Endothelial cell of umbilical vein (primary cell): Measurements from ENCODE around the gene CCDC3. TPM values are rescaled to one million over a fixed set of nuclear protein-coding genes. Genes with fewer than 3 reads are reported as not detected.

ENCODE experiments used
- BruUV-seq: library from RNA; stranded (reverse); fragments of 400-500 nt; replicated peaks from 2 replicates; lab custom pipeline; 2021; lab: Mats Ljungman, UMichigan
- CTCF ChIA-PET: fragments of 300-600, 350-600 bp; sonication (Branson Sonifier 250); formaldehyde crosslinking; loops from one replicate; lab custom pipeline; 2021; ENCODE audit warnings: antibody characterized with exemption, inconsistent platforms; lab: Charles Lee
- POLR2A ChIA-PET: fragments of 300-600, 350-600 bp; sonication (Branson Sonifier 250); formaldehyde crosslinking; loops from one replicate; lab custom pipeline; 2021; ENCODE audit warnings: antibody characterized with exemption, inconsistent platforms; lab: Charles Lee
- DNase-seq: peaks from one replicate; pipeline ENCODE4 v3.0.0-alpha.2; 2011; ENCODE audit warnings: low read depth, low spot score
- FAIRE-seq: peaks from 2 replicates; lab custom pipeline; 2011; peaks lifted over from hg19 to GRCh38; lab: Jason Lieb, UNC
- H2AFZ ChIP-seq: 2 replicates; pipeline ENCODE4 v1.6.0; 2012; ENCODE audit warnings: low read depth, low read length, control low read depth, inconsistent platforms
- H3K27ac ChIP-seq: 2 replicates; pipeline ENCODE4 v1.5.1; 2011; ENCODE audit warnings: low read depth, mild to moderate bottlenecking, control low read depth, low read length, moderate library complexity; ENCODE audit not compliant: insufficient read depth
- H3K27me3 ChIP-seq, 2 experiments: 2 replicates each; pipeline versions ENCODE4 v1.6.0 to v1.6.1; 2011; ENCODE audit warnings: low read length in 2 of 2, mixed read lengths in 1 of 2; ENCODE audit not compliant: control insufficient read depth in 2 of 2, insufficient read depth in 2 of 2
- H3K36me3 ChIP-seq, 2 experiments: 2 replicates in 1 of 2; 3 replicates in 1 of 2; pipeline ENCODE4 v1.5.1; 2011; ENCODE audit warnings: low read length in 2 of 2, mild to moderate bottlenecking in 1 of 2, moderate library complexity in 1 of 2; ENCODE audit not compliant: control insufficient read depth in 2 of 2, insufficient read depth in 2 of 2; ENCODE audit errors: extremely low read depth in 1 of 2
- H3K4me1 ChIP-seq: 3 replicates; pipeline ENCODE4 v1.5.1; 2011; ENCODE audit warnings: mild to moderate bottlenecking, low read length; ENCODE audit not compliant: control insufficient read depth, insufficient read depth; ENCODE audit errors: extremely low read depth
- H3K4me2 ChIP-seq: 2 replicates; pipeline ENCODE4 v1.6.1; 2011; ENCODE audit warnings: low read length, control low read depth, mixed read lengths; ENCODE audit not compliant: insufficient read depth
- H3K4me3 ChIP-seq, 3 experiments: fragments of 200-600 bp in 1 of 3; sonication (generic), shearing (Covaris generic) in 1 of 3; replicated peaks in 1 of 3; 2 replicates each; pipeline ENCODE4 v1.5.1; 2011 to 2016; ENCODE audit warnings: control low read depth in 3 of 3, low read length in 3 of 3, mild to moderate bottlenecking in 2 of 3, inconsistent platforms in 1 of 3, low read depth in 1 of 3, moderate library complexity in 1 of 3; ENCODE audit not compliant: insufficient read depth in 1 of 3
- H3K79me2 ChIP-seq: 2 replicates; pipeline ENCODE4 v1.6.0; 2012; ENCODE audit warnings: low read length, inconsistent platforms; ENCODE audit not compliant: control insufficient read depth, insufficient read depth
- H3K9ac ChIP-seq: replicated peaks from 2 replicates; pipeline ENCODE3; 2011; ENCODE audit warnings: low read length, control low read depth; ENCODE audit not compliant: insufficient read depth; ENCODE audit errors: extremely low read depth
- H3K9me1 ChIP-seq: replicated peaks from 3 replicates; pipeline ENCODE4 v1.6.0; 2011; ENCODE audit warnings: mild to moderate bottlenecking, low read length; ENCODE audit not compliant: control insufficient read depth, insufficient read depth; ENCODE audit errors: extremely low read depth
- H3K9me3 ChIP-seq: replicated peaks from 2 replicates; pipeline ENCODE4 v1.5.1; 2012; ENCODE audit warnings: low read length, inconsistent platforms; ENCODE audit not compliant: control insufficient read depth, insufficient read depth
- H4K20me1 ChIP-seq: replicated peaks from 2 replicates; pipeline ENCODE3; 2011; ENCODE audit warnings: mild to moderate bottlenecking, low read length; ENCODE audit not compliant: control insufficient read depth, insufficient read depth; ENCODE audit errors: extremely low read depth
- CTCF ChIP-seq, 2 donors: IDR thresholded peaks; 1 replicate in 1 of 2; 2 replicates in 1 of 2; pipeline ENCODE4 v1.5.1; 2011; ENCODE audit warnings: low read length in 2 of 2, mild to moderate bottlenecking in 2 of 2, moderate library complexity in 2 of 2, control low read depth in 1 of 2, inconsistent platforms in 1 of 2, low read depth in 1 of 2; ENCODE audit not compliant: insufficient read depth in 1 of 2; ENCODE audit errors: extremely low read depth in 1 of 2
- EZH2 ChIP-seq: IDR thresholded peaks from 2 replicates; pipeline ENCODE4 v1.6.1; 2012; ENCODE audit warnings: borderline replicate concordance, low read depth, mild to moderate bottlenecking, moderate library complexity, low read length, inconsistent platforms; ENCODE audit not compliant: severe bottlenecking
- FOS ChIP-seq: IDR thresholded peaks from 2 replicates; pipeline ENCODE4 v1.6.1; 2011; ENCODE audit warnings: mild to moderate bottlenecking, low read length, moderate library complexity, borderline replicate concordance; ENCODE audit not compliant: insufficient read depth
- GATA2 ChIP-seq: IDR thresholded peaks from 2 replicates; pipeline ENCODE4 v1.7.0; 2011; ENCODE audit warnings: low read depth, mild to moderate bottlenecking, moderate library complexity, mixed read lengths, low read length; ENCODE audit not compliant: insufficient read length, insufficient read depth
- JUN ChIP-seq: IDR thresholded peaks from 2 replicates; pipeline ENCODE4 v1.6.1; 2011; ENCODE audit warnings: borderline replicate concordance, low read depth; ENCODE audit not compliant: insufficient read length, insufficient read depth
- MAX ChIP-seq: IDR thresholded peaks from 2 replicates; pipeline ENCODE4 v1.6.1; 2011; ENCODE audit not compliant: insufficient read depth, insufficient read length
- MYC ChIP-seq: IDR thresholded peaks from one replicate; pipeline ENCODE4 v1.6.1; 2011; ENCODE audit warnings: mild to moderate bottlenecking, low read depth, low read length
- POLR2A ChIP-seq: IDR thresholded peaks from 2 replicates; pipeline ENCODE4 v1.6.1; 2012; ENCODE audit warnings: low read depth, mild to moderate bottlenecking, control low read depth, low read length
- POLR2AphosphoS5 ChIP-seq: IDR thresholded peaks from 2 replicates; pipeline ENCODE4 v1.6.1; 2012; ENCODE audit warnings: low read depth, mild to moderate bottlenecking, control low read depth, low read length, moderate library complexity; ENCODE audit not compliant: insufficient read depth
- dilution Hi-C: fragments of 300-500 bp; cut with MboI; formaldehyde crosslinking; loops from one replicate; pipeline ENCODE4 v1.15.0; 2019; ENCODE audit warnings: low sequenced_read_pairs; ENCODE audit not compliant: extremely low pct_ligation_motif_present
- intact Hi-C: fragments of 100-400 bp; cut with micrococcal nuclease; formaldehyde crosslinking; loops from one replicate; pipeline ENCODE4 v1.10.0; 2022
- polyA plus RNA-seq, 4 experiments: library from polyadenylated mRNA; depleted of rRNA in 3 of 4; stranded (reverse) in 3 of 4; unstranded in 1 of 4; fragments of >200 nt; gene quantifications; 2 replicates each; pipeline versions ENCODE4 v1.2.1 to v1.2.3, GENCODE V29; 2011 to 2012; ENCODE audit warnings: missing spikeins in 1 of 4
- total RNA-seq: library from RNA; stranded (reverse); gene quantifications from 2 replicates; pipeline ENCODE4 v1.2.3, GENCODE V29; 2021

Gene CCDC3
- total and polyA plus RNA-seq, 2 donors (not counting 3 experiments of a cell fraction or from before 2014, with no cell fraction given), result 0.90 to 1.4 TPM

- Histone ChIP-seq H3K4me2 (no peak overlapping the region), H3K9me3 (no peaks in the 10 kb centered on the region), H3K9me1 (no peaks in the 10 kb centered on the region), H3K36me3 (no peaks in the 10 kb centered on the region), H3K27ac (no peak overlapping the region), H2AFZ (no peak overlapping the region), H4K20me1 (no peaks in the 10 kb centered on the region), H3K9ac (no peak overlapping the region), H3K4me3 (no peak overlapping the region), H3K79me2 (no peaks in the 10 kb centered on the region), H3K4me1 (no peaks in the 10 kb centered on the region), H3K27me3 (no peaks in the 10 kb centered on the region)
- DNase-seq (no peak), FAIRE-seq (no peak)
- dilution Hi-C loops, result no loop called here
- ChIA-PET POLR2A (no interaction called here), CTCF (no interaction called here)
- intact Hi-C loops, result no loop called here
- BruUV-seq, result no TSS peak
- TF ChIP-seq EZH2 (no peak), CTCF (IDR thresholded peaks at IDR 0.05; ENCODE audit: extremely low read depth in 1 of 2, insufficient read depth in 1 of 2, low read depth in 1 of 2, low read length in 2 of 2) (no peak), GATA2 (no peak), FOS (no peak), POLR2AphosphoS5 (no peak), JUN (no peak), MYC (no peak), POLR2A (no peak), MAX (no peak)
Observed at GRCh38 chr10:12978891-12979290, 22.6 kb downstream of the CCDC3 start.
